Activated gamma-delta T cell (primary cell): ENCODE results near the gene NAV1.
"Not testable (repeated sequence)": the region's sequence is repeated elsewhere in the genome, so short reads cannot be mapped to it uniquely, and the experiment has no call there.

Experiments used
- DNase-seq: peaks from one replicate; lab custom pipeline; 2025; lab: John Stamatoyannopoulos, UW

Gene NAV1

GRCh38 chr1:201565024-201565730 is 26.2 kb downstream of the NAV1 start:
- no peak for DNase-seq

GRCh38 chr1:201565771-201566528 is 27.0 kb downstream of the NAV1 start:
- DNase-seq: no peak

DNA sequence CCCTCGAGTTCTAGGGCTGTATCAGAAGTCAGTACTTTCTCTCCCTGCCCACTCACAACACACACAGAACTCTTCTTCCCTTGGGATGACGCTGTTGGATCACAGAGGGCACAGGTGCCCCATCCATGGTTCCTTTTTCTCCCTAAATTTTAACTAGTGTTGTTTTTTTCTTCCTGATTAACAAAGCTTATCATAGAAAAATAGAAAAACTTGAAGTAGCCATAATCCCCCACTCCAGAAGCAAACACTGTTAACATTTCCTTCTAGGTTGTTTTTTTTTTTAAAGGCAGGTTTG is 27.5 kb downstream of the NAV1 start:
- DNase-seq: no peak

DNA sequence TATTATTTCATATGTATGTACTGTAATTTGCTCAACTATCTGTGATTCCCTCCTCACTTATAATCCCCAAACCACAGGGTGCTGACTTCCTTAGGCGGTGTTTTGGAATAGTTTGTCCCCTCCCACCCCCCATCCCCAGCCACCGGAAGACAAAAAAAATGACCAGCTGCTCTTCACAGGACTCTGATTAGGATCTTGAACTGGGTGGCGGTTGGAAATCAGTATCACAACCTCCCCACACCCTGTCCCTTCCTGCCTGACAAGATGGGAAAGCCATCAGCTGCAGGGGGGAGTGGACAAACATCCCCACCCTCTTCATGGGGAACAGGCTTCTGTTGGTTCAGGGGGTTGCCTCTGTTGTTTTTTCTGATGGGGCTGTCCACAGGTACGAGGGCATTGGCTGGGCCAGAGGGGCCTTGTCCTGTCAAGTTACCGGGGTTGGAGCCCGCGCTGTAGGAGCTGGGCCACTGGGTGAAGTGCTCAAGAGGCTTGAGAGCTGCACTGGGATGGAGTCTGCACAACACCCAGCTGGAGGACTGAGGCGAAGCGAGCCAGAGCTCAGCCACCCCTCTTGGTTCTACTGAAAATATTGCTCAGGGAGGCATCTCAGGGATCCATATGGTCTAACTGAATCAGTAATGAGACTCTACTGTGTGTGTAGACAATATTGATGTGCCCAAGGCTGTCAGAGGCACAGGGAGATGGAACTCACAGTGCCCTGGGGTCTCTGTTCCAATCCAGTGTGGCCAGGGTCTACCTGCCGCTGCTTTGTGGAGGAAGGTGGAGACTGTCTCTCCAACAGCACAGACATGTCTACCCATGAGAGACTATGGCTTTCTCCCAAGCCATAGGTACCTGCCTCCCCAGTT is 28.2 kb downstream of the NAV1 start:
- DNase-seq: no peak

DNA sequence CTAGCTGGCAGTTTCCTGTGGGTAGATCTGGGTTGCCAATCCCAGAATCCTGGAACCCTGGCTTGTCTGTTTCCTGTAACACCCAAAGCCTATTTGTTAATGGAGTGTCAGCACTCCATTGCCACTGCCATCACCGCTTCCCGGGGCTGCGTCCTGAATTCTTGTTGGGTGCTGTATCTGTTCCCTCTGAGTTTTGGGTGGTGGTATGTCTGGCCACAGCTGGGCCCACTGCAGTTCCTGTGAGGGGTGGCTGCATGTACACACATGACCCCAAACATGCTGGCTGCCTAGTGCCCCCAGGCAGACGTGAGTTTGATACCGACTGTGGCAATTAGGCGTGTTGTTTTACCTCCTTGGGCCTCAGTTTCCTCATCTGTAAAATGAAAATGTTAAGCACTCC is 29.3 kb downstream of the NAV1 start:
- no peak for DNase-seq

DNA sequence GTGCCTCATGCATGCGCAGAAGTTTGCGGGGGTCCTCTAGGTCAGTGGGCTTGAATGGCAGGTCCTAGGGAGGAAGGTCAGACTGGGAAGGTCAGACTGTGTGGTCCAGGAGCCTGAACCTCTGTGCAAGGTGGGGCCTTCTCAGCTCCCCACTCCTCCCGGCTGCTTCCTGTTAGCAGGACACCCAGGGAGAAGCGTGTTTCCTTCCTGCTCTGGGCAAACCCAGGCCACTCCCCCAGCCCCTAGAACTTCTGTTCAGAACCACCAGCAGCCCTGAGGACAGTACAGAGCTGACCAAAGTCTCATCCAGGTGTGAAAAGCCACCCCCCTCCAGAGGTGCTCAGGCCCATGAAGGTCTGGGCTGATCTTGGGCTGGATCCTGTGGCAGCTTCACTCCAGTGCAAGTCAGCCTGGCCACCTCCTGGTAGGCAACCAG is 29.9 kb downstream of the NAV1 start:
- DNase-seq: no peak

- no peak for DNase-seq
These were observed 31.4 kb downstream of the NAV1 start for GRCh38 chr1:201570181-201570885.

- DNase-seq: no peak
These were observed 32.1 kb downstream of the NAV1 start for GRCh38 chr1:201570886-201571624.

DNA sequence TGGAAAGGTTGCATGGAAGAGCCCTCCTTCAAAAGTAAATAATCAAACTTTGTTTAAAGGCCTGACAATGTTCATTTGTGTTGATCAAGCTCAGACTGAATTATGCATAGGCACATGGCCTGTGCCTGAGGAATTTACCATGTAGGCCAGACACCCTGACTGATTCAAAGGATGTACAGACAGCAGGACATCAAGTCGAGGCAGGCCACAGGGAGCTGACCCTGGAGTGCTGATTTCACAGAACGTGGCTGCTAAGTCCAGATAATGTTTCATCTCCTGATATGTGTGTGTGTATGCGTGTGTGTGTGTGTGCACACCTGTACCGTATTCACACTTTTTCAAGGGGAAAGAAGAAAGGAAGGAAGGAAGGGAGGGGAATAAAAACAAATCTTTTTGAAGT is 34.1 kb downstream of the NAV1 start:
- no peak for DNase-seq

- DNase-seq: no peak
These were observed 35.0 kb downstream of the NAV1 start for GRCh38 chr1:201573923-201574322.

- no peak for DNase-seq
These were observed 37.0 kb downstream of the NAV1 start for GRCh38 chr1:201575912-201576311.

DNA sequence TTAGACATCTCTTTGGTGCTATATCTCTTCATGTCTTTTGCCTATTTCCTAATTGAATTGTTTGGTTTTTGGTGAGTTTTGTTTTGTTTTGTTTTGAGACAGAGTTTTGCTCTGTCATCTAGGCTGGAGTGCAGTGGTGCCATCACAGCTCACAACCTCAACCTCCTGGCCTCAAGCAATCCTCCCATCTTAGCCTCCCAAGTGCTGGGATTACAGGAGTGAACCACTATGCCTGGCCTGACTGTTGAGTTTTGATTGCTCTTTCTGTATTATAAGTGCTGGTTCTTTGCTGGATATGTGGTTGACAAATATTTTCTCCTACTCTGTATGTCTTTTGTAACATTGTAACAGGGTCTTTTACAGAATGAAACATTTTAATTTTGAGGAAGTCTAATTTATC is 38.0 kb downstream of the NAV1 start:
- DNase-seq: no peak

GRCh38 chr1:201578008-201578888 is 39.3 kb downstream of the NAV1 start:
- no peak for DNase-seq

DNA sequence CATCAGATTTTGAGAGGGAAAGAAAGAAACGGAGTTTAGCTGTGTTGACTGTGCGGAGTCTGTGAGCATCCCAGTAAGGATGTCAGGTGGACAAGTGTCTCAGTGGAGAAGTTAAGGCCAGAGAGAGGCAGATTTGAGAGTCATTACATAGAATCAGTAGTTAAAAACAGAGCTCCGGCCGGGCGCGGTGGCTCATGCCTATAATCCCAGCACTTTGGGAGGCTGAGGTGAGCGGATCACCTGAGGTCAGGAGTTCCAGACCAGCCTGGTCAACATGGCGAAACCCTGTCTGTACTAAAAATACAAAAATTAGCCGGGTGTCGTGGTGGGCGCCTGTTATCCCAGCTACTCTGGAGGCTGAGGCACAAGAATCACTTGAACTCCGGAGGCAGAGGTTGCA is 42.4 kb downstream of the NAV1 start:
- not testable (repeated sequence) for DNase-seq

DNA sequence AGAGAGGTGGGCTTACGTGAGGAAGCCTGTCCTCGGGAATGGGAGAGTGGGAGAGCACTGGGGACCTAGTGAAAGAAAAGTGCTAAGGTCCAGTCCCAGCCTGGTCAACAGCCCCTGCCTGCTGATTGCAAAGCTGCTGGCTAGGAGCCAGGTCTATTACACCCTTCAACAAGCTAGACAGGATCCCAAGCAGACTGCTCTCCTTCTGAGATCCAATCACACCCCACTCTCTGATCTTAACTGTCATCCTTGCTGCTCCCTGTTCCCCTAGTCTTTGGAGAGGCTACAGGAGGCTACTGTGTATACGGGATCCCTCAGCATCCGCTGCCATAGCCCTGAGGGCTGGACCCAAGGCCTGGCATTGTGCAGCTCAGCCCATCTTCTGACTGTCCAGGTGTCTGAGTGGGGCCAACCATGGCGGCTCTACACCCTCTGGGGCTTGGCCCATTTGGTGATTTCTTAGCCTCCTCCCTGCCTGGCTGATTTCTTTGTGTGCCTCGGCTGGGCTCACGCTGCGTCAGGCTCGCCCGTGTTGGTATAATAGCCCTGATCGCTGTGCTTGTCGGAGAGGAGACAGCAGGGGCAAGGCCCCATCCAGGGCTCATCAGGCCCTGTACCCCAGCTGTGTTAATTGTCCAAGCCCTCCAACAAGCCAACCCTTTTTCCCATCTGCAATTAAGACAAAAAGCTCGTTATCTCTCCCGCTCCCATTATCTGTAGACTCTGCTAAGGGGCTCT is 43.9 kb downstream of the NAV1 start:
- no peak for DNase-seq

DNA sequence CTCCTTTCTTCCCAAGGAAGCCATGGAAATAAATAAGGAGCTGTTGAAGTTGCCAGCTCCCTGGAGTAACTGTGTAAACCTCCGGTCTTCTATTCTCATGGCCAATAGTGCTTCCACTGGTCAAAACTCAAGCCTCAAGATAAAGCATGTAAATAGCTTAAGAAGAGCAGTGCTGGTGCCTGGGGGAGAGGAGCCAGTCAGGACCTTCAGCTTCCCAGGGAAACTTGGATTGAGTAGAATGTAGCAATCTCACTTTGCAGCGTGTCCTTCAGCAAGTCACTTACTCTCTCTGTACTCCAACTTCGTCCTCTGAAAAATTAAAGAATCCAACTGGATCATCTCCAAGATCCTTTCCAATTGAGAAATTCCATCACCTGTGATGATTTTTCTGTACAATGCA is 44.7 kb downstream of the NAV1 start:
- DNase-seq: no peak

GRCh38 chr1:201584471-201585092 is 45.7 kb downstream of the NAV1 start:
- DNase-seq: no peak

- DNase-seq: no peak
These were observed 46.2 kb downstream of the NAV1 start for GRCh38 chr1:201585093-201585483.

- no peak for DNase-seq
These were observed 47.0 kb downstream of the NAV1 start for GRCh38 chr1:201585901-201586300.
